B cell (primary cell): Measurements from ENCODE around the gene SLC44A4.

Experiments
- CTCF ChIP-seq: fragments of 200-600 bp; IDR thresholded peaks from one replicate; pipeline ENCODE4 v1.8.0; 2022; ENCODE audit warnings: antibody characterized with exemption, mild to moderate bottlenecking
- EZH2 ChIP-seq: IDR thresholded peaks from 2 replicates; pipeline ENCODE4 v1.6.1; 2012; ENCODE audit warnings: borderline replicate concordance, low read depth, mild to moderate bottlenecking, moderate library complexity, low read length; ENCODE audit not compliant: insufficient read depth, poor library complexity, severe bottlenecking

- no peak for TF ChIP-seq CTCF
- no peak for TF ChIP-seq EZH2
Observed at GRCh38 chr6:31825553-31825952, 53.2 kb downstream of the SLC44A4 start.
